HG02678 (cell line): ENCODE data around the gene CIAO1.
A peak's percentile ranks its signal among the peaks of the same experiment; 100 is the strongest.
"Not testable (repeated sequence)": the region's sequence is repeated elsewhere in the genome, so short reads cannot be mapped to it uniquely, and the experiment has no call there.

Experiments used
- ATAC-seq: cut with Tn5 transposase; IDR thresholded peaks from one replicate; pipeline ENCODE4 v1.9.1; 2021; ENCODE audit warnings: mild to moderate bottlenecking, moderate library complexity; ENCODE audit not compliant: unreplicated experiment

CIAO1 gene

GRCh38 chr2:96265840-96266679 lies at the start of gene CIAO1, which contains the start of gene TMEM127:
Gene CIAO1 (plus strand): TSS chr2:96266225. CDS start chr2:96266351, 126 bp downstream.
Gene TMEM127 (minus strand): TSS chr2:96265997. CDS start chr2:96265381, 616 bp downstream.
- peak; percentile 89 for ATAC-seq

GRCh38 chr2:96218508-96219131 lies 47.4 kb upstream of the CIAO1 start:
- no peak for ATAC-seq

GRCh38 chr2:96219959-96220358 lies 46.1 kb upstream of the CIAO1 start:
- ATAC-seq: not testable (repeated sequence)

- not testable (repeated sequence) for ATAC-seq
Observed at GRCh38 chr2:96221106-96221505, 44.9 kb upstream of the CIAO1 start.

GRCh38 chr2:96225016-96225533 lies 41.0 kb upstream of the CIAO1 start:
- ATAC-seq: peak; percentile 74

- ATAC-seq: no peak
Observed at GRCh38 chr2:96231316-96231715, 34.7 kb upstream of the CIAO1 start.

- no peak for ATAC-seq
Observed at GRCh38 chr2:96233436-96233835, 32.6 kb upstream of the CIAO1 start.

- ATAC-seq: peak; percentile 96
Observed at GRCh38 chr2:96233880-96234316, 32.1 kb upstream of the CIAO1 start.

GRCh38 chr2:96236882-96237281 lies 29.1 kb upstream of the CIAO1 start:
- no peak for ATAC-seq

GRCh38 chr2:96238266-96238665 lies 27.8 kb upstream of the CIAO1 start:
- ATAC-seq: no peak

GRCh38 chr2:96239091-96239490 lies 26.9 kb upstream of the CIAO1 start:
- ATAC-seq: no peak

GRCh38 chr2:96239745-96240264 lies 26.2 kb upstream of the CIAO1 start:
- ATAC-seq: no peak

GRCh38 chr2:96240341-96241038 lies 25.5 kb upstream of the CIAO1 start:
- ATAC-seq: no peak

GRCh38 chr2:96241227-96241626 lies 24.8 kb upstream of the CIAO1 start:
- no peak for ATAC-seq

- ATAC-seq: peak; percentile 92
Observed at GRCh38 chr2:96241900-96242611, 24.0 kb upstream of the CIAO1 start.

- ATAC-seq: no peak
Observed at GRCh38 chr2:96243843-96244242, 22.2 kb upstream of the CIAO1 start.

- ATAC-seq: no peak
Observed at GRCh38 chr2:96245609-96246390, 20.2 kb upstream of the CIAO1 start.

- no peak for ATAC-seq
Observed at GRCh38 chr2:96247009-96247408, 19.0 kb upstream of the CIAO1 start.

- no peak for ATAC-seq
Observed at GRCh38 chr2:96247896-96248295, 18.1 kb upstream of the CIAO1 start.

GRCh38 chr2:96248624-96249023 lies 17.4 kb upstream of the CIAO1 start:
- no peak for ATAC-seq
